ENCODE results near the gene MON2.

The MON2 gene

DNA sequence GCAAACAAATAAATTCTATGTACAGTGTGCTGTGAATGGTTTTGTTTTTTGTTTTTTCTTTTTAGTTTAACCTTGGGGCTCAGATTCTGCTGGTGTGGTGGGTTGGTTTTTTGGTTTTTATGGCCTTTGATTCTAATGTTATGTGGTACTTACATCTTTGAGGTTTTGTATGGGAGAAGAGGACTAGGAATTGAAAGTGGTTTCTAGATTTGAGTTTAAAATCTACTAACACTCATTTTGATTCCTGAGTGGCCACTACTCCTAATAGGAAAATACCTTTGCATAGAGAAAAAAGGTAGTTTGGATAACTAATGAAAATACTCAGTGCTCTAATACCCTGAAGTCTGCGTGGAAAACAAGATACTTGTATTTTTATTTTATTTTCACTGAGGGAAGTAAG, 137.7 kb downstream of the MON2 start:
- Histone ChIP-seq H3K36me3 (ENCODE audit: control insufficient read depth, insufficient read depth, low read length) (no peaks in the 10 kb centered on the region), H3K4me3 (ENCODE audit: low read length) (no peak overlapping the region), H3K4me1 (ENCODE audit: control insufficient read depth, insufficient read depth, low read length) (peaks cover 18% of the 10 kb centered on the region), H3K9me3 (ENCODE audit: control insufficient read depth, low read length) (no peaks in the 10 kb centered on the region), H3K9ac (ENCODE audit: low read length) (no peak overlapping the region), H3K27me3 (ENCODE audit: control insufficient read depth, insufficient read depth, low read length) (no peaks in the 10 kb centered on the region)

DNA sequence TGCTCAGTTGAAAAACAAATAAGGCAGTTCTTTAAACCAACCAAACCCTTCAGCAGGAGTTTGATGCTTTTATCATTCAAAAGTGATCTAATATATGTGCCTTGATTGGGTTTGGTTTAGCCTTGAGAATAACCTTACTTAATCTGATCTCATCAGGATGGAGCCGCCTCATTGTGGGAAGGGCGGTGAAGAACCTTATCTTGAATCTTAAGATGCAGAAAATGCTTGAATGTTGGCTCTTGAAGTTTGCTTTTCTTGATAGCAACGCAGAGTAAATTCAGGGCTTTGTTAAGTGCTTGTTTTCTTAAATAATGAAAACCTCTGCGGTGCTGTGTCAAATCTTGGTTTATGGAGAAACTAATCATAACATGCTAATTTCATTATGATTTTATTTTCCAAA, 138.2 kb downstream of the MON2 start:
- Histone ChIP-seq H3K36me3 (ENCODE audit: control insufficient read depth, insufficient read depth, low read length) (no peaks in the 10 kb centered on the region), H3K27me3 (ENCODE audit: control insufficient read depth, insufficient read depth, low read length) (no peaks in the 10 kb centered on the region), H3K4me3 (ENCODE audit: low read length) (no peak overlapping the region), H3K4me1 (ENCODE audit: control insufficient read depth, insufficient read depth, low read length) (peaks cover 18% of the 10 kb centered on the region), H3K9me3 (ENCODE audit: control insufficient read depth, low read length) (no peaks in the 10 kb centered on the region), H3K9ac (ENCODE audit: low read length) (no peak overlapping the region)

DNA sequence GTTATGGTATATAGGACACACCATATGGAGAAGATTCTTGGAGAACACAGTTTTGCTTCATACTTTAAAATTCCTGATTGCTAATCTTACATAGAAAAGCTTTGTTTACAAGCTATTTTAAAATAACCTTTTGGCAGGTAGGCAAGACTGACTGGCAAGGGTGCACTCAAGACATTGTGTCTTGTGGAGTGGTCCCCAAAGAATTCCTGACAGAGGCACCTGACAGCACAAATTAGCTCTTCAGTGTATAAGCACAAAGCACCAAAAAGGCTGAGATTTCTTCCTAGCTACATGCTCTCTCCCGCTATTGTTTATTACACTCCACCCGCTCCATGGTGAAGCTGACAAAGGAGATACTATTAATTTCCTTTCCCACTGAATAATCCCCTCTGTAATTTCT, 139.4 kb downstream of the MON2 start:
- Histone ChIP-seq H3K36me3 (ENCODE audit: control insufficient read depth, insufficient read depth, low read length) (no peaks in the 10 kb centered on the region), H3K4me1 (ENCODE audit: control insufficient read depth, insufficient read depth, low read length) (peaks cover 18% of the 10 kb centered on the region), H3K4me3 (ENCODE audit: low read length) (no peak overlapping the region), H3K27me3 (ENCODE audit: control insufficient read depth, insufficient read depth, low read length) (no peaks in the 10 kb centered on the region), H3K9me3 (ENCODE audit: control insufficient read depth, low read length) (no peaks in the 10 kb centered on the region), H3K9ac (ENCODE audit: low read length) (no peak overlapping the region)

DNA sequence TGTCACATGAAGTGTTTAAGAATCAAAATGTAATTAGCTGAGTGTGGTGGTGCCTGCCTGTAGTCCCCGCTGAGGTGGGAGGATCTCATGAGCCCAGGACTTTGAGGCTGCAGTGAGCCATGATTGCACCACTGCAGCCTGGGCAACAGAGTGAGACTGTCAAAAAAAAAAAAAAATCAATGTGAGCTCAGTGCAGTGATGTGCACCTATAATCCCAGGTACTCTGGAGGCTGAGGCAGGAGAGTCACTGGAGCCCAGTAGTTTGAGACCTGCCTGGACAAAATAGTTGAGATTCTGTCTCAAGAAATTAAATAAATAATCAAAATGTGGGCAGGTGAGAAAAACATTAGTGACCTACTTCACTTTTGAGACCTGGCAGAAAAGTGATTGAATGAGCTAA, 140.0 kb downstream of the MON2 start:
- H3K9ac ChIP-seq (ENCODE audit: low read length) = no peak overlapping the region
- H3K4me1 ChIP-seq (ENCODE audit: control insufficient read depth, insufficient read depth, low read length) = peaks cover 16% of the 10 kb centered on the region
- no peak overlapping the region for H3K4me3 ChIP-seq (ENCODE audit: low read length)

DNA sequence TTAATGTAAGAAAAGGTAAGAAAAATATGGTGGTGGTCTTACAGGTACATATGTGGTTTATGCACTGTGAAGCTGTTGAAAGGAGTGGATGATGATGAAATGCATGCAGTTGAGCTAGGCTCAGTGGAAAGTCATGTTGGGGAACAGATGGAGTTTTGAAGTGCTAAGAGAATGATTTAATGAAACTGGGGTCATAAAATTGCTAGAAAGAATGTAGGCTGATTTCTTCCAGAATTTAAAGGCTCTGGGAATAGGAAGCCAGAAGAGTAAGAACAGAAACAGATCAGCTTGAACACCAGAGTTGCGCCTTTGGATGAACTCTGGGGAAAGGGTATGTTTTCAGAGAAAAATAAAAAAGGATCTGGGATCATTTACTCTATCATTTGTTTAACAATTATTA, 146.5 kb downstream of the MON2 start:
- H3K27me3 ChIP-seq (ENCODE audit: control insufficient read depth, insufficient read depth, low read length) = no peaks in the 10 kb centered on the region
- no peaks in the 10 kb centered on the region for H3K4me1 ChIP-seq (ENCODE audit: control insufficient read depth, insufficient read depth, low read length)
- no peaks in the 10 kb centered on the region for H3K9me3 ChIP-seq (ENCODE audit: control insufficient read depth, low read length)
- no peaks in the 10 kb centered on the region for H3K36me3 ChIP-seq (ENCODE audit: control insufficient read depth, insufficient read depth, low read length)
- no peak overlapping the region for H3K9ac ChIP-seq (ENCODE audit: low read length)
- H3K4me3 ChIP-seq (ENCODE audit: low read length) = no peak overlapping the region

More for the DNA sequence above, 140.0 kb downstream of the MON2 start:
- H3K9me3 ChIP-seq (ENCODE audit: control insufficient read depth, low read length) = no peaks in the 10 kb centered on the region
- H3K36me3 ChIP-seq (ENCODE audit: control insufficient read depth, insufficient read depth, low read length) = no peaks in the 10 kb centered on the region
- no peaks in the 10 kb centered on the region for H3K27me3 ChIP-seq (ENCODE audit: control insufficient read depth, insufficient read depth, low read length)

DNA sequence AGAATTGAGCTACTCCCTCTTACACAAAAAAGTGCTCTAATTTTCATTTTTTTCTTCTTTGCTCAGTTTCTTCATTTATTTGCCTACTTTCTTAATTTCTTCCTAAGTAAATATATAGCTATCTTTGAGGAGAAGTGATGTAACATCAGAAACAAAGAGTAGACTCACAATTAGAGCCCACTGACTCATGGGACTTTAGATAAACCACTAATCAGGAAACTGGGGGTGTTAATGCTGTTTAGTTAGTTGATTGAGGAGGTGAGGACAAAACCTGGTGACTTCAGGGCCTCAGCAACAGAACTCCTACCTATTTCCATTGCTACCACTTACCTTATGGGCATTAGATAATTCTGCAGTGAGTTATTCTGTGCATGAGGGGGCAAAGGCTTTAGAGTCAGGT, 151.7 kb downstream of the MON2 start:
- no peak overlapping the region for H3K9ac ChIP-seq (ENCODE audit: low read length)
- no peaks in the 10 kb centered on the region for H3K27me3 ChIP-seq (ENCODE audit: control insufficient read depth, insufficient read depth, low read length)
- H3K9me3 ChIP-seq (ENCODE audit: control insufficient read depth, low read length) = no peaks in the 10 kb centered on the region
- peaks cover 9% of the 10 kb centered on the region for H3K4me1 ChIP-seq (ENCODE audit: control insufficient read depth, insufficient read depth, low read length)
- H3K36me3 ChIP-seq (ENCODE audit: control insufficient read depth, insufficient read depth, low read length) = no peaks in the 10 kb centered on the region
- H3K4me3 ChIP-seq (ENCODE audit: low read length) = no peak overlapping the region

DNA sequence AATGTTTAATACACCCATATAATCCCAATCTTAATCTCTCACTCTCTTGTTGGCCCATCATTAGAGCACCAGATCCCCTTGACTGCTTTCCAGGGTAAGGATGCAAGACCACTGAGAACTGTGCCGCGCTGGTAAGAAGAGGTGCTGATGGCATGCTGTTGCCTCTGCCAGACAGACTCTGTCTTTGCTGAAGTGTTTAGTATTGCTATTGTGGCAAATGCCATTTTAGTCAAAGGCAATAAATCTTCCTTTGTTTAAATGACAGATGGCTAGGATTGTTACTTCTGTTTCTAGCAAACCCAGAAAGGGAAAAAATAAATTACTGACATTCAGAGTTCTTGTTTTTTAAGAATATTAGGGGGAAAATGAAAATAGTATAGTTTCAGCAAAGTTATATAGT, 152.3 kb downstream of the MON2 start:
- peaks cover 10% of the 10 kb centered on the region for H3K4me1 ChIP-seq (ENCODE audit: control insufficient read depth, insufficient read depth, low read length)
- no peaks in the 10 kb centered on the region for H3K9me3 ChIP-seq (ENCODE audit: control insufficient read depth, low read length)
- H3K4me3 ChIP-seq (ENCODE audit: low read length) = no peak overlapping the region
- H3K9ac ChIP-seq (ENCODE audit: low read length) = no peak overlapping the region
- no peaks in the 10 kb centered on the region for H3K36me3 ChIP-seq (ENCODE audit: control insufficient read depth, insufficient read depth, low read length)
- no peaks in the 10 kb centered on the region for H3K27me3 ChIP-seq (ENCODE audit: control insufficient read depth, insufficient read depth, low read length)

DNA sequence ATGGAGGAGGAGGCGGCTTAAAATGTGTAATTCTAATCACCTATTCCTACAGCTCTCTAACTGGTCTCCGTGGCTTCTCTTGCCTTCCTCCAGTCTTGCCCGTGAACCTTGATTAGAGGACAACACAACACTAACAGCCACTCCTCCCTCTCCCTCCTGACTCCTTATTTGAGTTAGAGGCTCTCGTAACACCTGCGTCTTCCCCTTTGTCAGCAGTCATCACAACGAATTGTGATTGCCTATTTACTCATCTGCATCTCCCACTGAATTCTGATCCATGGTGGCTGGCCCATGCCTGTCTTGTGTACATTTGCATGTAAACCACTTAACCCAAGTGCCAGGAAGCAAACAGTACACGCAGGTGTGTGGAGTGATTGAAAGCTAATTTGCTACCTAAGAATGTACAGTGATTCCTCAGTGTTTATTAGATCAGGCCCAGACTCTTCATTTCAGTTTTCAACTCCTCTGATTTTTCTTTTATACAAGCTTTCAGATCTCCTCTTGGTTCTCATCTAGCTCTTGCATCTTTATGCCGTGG, 154.5 kb downstream of the MON2 start:
- H3K9me3 ChIP-seq (ENCODE audit: control insufficient read depth, low read length) = no peaks in the 10 kb centered on the region
- H3K4me3 ChIP-seq (ENCODE audit: low read length) = no peak overlapping the region
- H3K27me3 ChIP-seq (ENCODE audit: control insufficient read depth, insufficient read depth, low read length) = no peaks in the 10 kb centered on the region
- H3K4me1 ChIP-seq (ENCODE audit: control insufficient read depth, insufficient read depth, low read length) = peaks cover 21% of the 10 kb centered on the region
- no peaks in the 10 kb centered on the region for H3K36me3 ChIP-seq (ENCODE audit: control insufficient read depth, insufficient read depth, low read length)
- H3K9ac ChIP-seq (ENCODE audit: low read length) = no peak overlapping the region

DNA sequence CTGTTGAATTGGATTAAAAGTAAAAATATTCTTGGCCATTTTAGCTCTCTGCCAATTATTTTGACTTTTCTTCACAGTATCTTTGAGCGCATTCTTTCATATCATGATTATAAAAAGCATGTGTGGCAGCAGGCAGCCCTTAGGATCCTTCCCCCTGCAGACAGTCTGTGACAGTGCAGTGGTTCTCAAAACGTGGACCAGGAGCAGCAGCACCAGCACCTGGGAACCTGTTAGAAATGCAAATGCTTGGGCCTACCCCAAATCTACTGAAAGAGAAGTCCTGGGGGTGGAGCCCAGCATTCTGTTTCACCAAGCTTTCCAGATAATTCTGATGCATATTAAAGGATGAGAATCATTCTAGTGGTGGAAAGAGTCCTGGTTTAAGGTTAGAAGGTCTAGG, 155.6 kb downstream of the MON2 start:
- Histone ChIP-seq H3K4me1 (ENCODE audit: control insufficient read depth, insufficient read depth, low read length) (peaks cover 21% of the 10 kb centered on the region), H3K9me3 (ENCODE audit: control insufficient read depth, low read length) (no peaks in the 10 kb centered on the region), H3K9ac (ENCODE audit: low read length) (no peak overlapping the region), H3K36me3 (ENCODE audit: control insufficient read depth, insufficient read depth, low read length) (no peaks in the 10 kb centered on the region), H3K4me3 (ENCODE audit: low read length) (no peak overlapping the region), H3K27me3 (ENCODE audit: control insufficient read depth, insufficient read depth, low read length) (no peaks in the 10 kb centered on the region)

DNA sequence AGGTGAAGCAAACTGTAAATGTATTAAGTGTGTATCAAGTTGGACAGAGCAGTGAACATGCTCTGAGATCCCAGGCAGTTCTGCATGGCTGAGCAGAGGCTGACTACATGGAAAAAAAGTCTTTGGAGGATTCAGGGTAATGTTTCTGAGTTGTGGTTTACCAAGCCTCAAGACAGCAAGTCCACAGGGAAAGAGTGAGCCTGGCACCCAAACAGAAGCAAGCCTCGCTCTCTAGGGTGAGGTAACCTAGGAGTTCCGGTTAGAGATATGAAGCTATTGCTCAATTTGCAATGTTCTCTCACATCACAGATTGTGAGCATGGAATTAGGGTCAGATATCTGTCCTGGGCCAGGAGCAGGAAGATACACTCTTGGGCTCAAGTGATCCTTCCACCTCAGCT, 158.6 kb downstream of the MON2 start:
- Histone ChIP-seq H3K9me3 (ENCODE audit: control insufficient read depth, low read length) (no peaks in the 10 kb centered on the region), H3K36me3 (ENCODE audit: control insufficient read depth, insufficient read depth, low read length) (no peaks in the 10 kb centered on the region), H3K9ac (ENCODE audit: low read length) (no peak overlapping the region), H3K27me3 (ENCODE audit: control insufficient read depth, insufficient read depth, low read length) (no peaks in the 10 kb centered on the region), H3K4me3 (ENCODE audit: low read length) (no peak overlapping the region), H3K4me1 (ENCODE audit: control insufficient read depth, insufficient read depth, low read length) (peaks cover 12% of the 10 kb centered on the region)

DNA sequence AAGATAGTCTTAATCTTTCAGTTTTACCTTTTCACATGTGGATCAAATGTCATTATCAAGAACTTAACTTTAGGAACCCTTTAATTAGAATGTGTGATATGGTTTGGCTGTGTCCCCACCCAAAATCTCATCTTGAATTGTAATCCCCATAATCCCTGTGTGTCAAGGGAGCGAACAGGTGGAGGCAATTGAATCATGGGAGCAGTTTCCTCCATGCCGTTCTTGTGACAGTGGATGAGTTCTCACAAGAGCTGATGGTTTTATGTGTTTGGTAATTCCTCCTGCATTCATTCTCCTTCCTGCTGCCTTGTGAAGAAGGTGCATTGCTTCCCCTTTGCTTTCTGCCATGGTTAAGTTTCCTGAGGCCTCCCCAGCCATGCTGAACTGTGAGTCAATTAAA, 160.6 kb downstream of the MON2 start:
- H3K9ac ChIP-seq (ENCODE audit: low read length) = no peak overlapping the region
- no peaks in the 10 kb centered on the region for H3K36me3 ChIP-seq (ENCODE audit: control insufficient read depth, insufficient read depth, low read length)
- no peak overlapping the region for H3K4me3 ChIP-seq (ENCODE audit: low read length)

DNA sequence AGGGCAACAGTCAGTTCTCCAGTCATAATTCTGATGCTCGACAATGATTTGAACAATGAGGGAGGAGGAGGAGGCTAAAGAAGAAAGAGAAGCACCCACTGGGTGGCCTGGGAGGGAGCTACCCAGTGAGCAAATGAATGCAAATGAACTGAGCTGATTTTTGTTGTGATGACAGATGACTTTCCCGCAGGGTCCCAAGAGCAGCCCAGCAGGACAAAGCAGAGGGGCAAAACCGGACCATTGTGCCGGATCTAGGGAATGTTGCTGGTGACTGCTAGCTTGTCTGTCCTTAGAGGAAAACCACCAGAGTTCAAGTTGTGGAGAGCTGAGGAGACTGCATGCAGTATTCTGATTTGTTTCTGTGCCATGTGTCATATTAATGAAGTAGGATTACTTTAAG, 162.8 kb downstream of the MON2 start:
- no peak overlapping the region for H3K9ac ChIP-seq (ENCODE audit: low read length)
- H3K4me1 ChIP-seq (ENCODE audit: control insufficient read depth, insufficient read depth, low read length) = peaks cover 20% of the 10 kb centered on the region
- H3K27me3 ChIP-seq (ENCODE audit: control insufficient read depth, insufficient read depth, low read length) = peaks cover 25% of the 10 kb centered on the region
- H3K9me3 ChIP-seq (ENCODE audit: control insufficient read depth, low read length) = no peaks in the 10 kb centered on the region
- H3K4me3 ChIP-seq (ENCODE audit: low read length) = no peak overlapping the region
- H3K36me3 ChIP-seq (ENCODE audit: control insufficient read depth, insufficient read depth, low read length) = no peaks in the 10 kb centered on the region

More for the DNA sequence above, 160.6 kb downstream of the MON2 start:
- Histone ChIP-seq H3K27me3 (ENCODE audit: control insufficient read depth, insufficient read depth, low read length) (peaks cover 8% of the 10 kb centered on the region), H3K9me3 (ENCODE audit: control insufficient read depth, low read length) (no peaks in the 10 kb centered on the region), H3K4me1 (ENCODE audit: control insufficient read depth, insufficient read depth, low read length) (peaks cover 17% of the 10 kb centered on the region)
